OCI-M2 (cell line): ENCODE results near the gene DDX25.
"Not testable (repeated sequence)": the region's sequence is repeated elsewhere in the genome, so short reads cannot be mapped to it uniquely, and the experiment has no call there.

Experiments
- DNase-seq: peaks from one replicate; lab custom pipeline; 2025; ENCODE audit not compliant: unreplicated experiment; lab: John Stamatoyannopoulos, UW

Gene DDX25

GRCh38 chr11:125902927-125903710 lies 1.2 kb upstream of the DDX25 start, which contains the start of gene PUS3:
Gene PUS3, minus strand, starts transcription at chr11:125903206. Its CDS starts 6,922 bp downstream, at chr11:125896284.
- DNase-seq, result no peak

GRCh38 chr11:125904678-125905077 lies 370 bp downstream of the DDX25 start:
- no peak for DNase-seq

- DNase-seq, result no peak
These were observed 6.0 kb downstream of the DDX25 start for GRCh38 chr11:125910226-125910849.

GRCh38 chr11:125914601-125915000 lies 10.3 kb downstream of the DDX25 start:
- not testable (repeated sequence) for DNase-seq

- DNase-seq, result no peak
These were observed 12.5 kb downstream of the DDX25 start for GRCh38 chr11:125916683-125917347.

GRCh38 chr11:125918140-125918840 lies 14.0 kb downstream of the DDX25 start:
- DNase-seq, result no peak

- no peak for DNase-seq
These were observed 16.7 kb downstream of the DDX25 start for GRCh38 chr11:125921042-125921441.

GRCh38 chr11:125922156-125922555 lies 17.8 kb downstream of the DDX25 start:
- no peak for DNase-seq

- no peak for DNase-seq
These were observed 18.8 kb downstream of the DDX25 start for GRCh38 chr11:125923012-125923579.

GRCh38 chr11:125923633-125924032 lies 19.3 kb downstream of the DDX25 start:
- DNase-seq, result no peak

- no peak for DNase-seq
These were observed 20.2 kb downstream of the DDX25 start for GRCh38 chr11:125924384-125925007.

GRCh38 chr11:125925247-125925740 lies 21.0 kb downstream of the DDX25 start:
- no peak for DNase-seq

- DNase-seq, result no peak
These were observed 21.5 kb downstream of the DDX25 start for GRCh38 chr11:125925804-125926203.

- DNase-seq, result no peak
These were observed 22.4 kb downstream of the DDX25 start for GRCh38 chr11:125926682-125927081.

GRCh38 chr11:125929445-125930075 lies 25.3 kb downstream of the DDX25 start:
- DNase-seq, result no peak

- no peak for DNase-seq
These were observed 25.8 kb downstream of the DDX25 start for GRCh38 chr11:125930076-125930450.

- DNase-seq, result no peak
These were observed 26.8 kb downstream of the DDX25 start for GRCh38 chr11:125931116-125931515.

GRCh38 chr11:125931668-125932067 lies 27.4 kb downstream of the DDX25 start:
- no peak for DNase-seq

GRCh38 chr11:125932301-125932700 lies 28.0 kb downstream of the DDX25 start:
- DNase-seq, result no peak
